K562 (cell line): Measurements from ENCODE around the gene VAC14.

Experiments
- ATF4 ChIP-seq: fragments of 450-650 bp; formaldehyde crosslinking; IDR thresholded peaks from 2 replicates; pipeline ENCODE4 v1.4.0; 2022; ENCODE audit warnings: mild to moderate bottlenecking, moderate library complexity
- CREB1 ChIP-seq, 2 experiments: sonication (generic) in 1 of 2; formaldehyde crosslinking in 1 of 2; IDR thresholded peaks; 2 replicates each; pipeline versions ENCODE4 v1.6.1 to v1.8.0; 2012 to 2022; ENCODE audit warnings: inconsistent platforms in 1 of 2, mild to moderate bottlenecking in 1 of 2, missing genetic modification reagents in 1 of 2, moderate library complexity in 1 of 2
- ESRRA ChIP-seq: fragments of 450-650 bp; IDR thresholded peaks from 2 replicates; pipeline ENCODE4 v1.6.1; 2014; ENCODE audit warnings: low read depth, mild to moderate bottlenecking, moderate library complexity, borderline replicate concordance
- FOXJ2 ChIP-seq: fragments of 200-800 bp; sonication (Bioruptor generic); IDR thresholded peaks from 2 replicates; pipeline ENCODE4 v1.6.1; 2016; ENCODE audit warnings: missing genetic modification characterization, missing compliant biosample characterization
- FOXM1 ChIP-seq, 2 experiments: fragments of 450-650 bp in 1 of 2; sonication (generic) in 1 of 2; formaldehyde crosslinking in 1 of 2; IDR thresholded peaks; 2 replicates each; pipeline versions ENCODE4 v1.6.1 to v1.9.0; 2017 to 2022; ENCODE audit warnings: low read depth in 2 of 2, mild to moderate bottlenecking in 2 of 2, missing genetic modification reagents in 1 of 2, moderate library complexity in 1 of 2
- GABPA ChIP-seq: fragments of 200-800 bp; sonication (Bioruptor generic); conservative IDR thresholded peaks from 2 replicates; pipeline ENCODE4 v1.6.1; 2016; ENCODE audit warnings: low read depth, missing genetic modification characterization, missing compliant biosample characterization
- NR3C1 ChIP-seq: sonication (generic); formaldehyde crosslinking; IDR thresholded peaks from 2 replicates; pipeline ENCODE4 v1.8.1; 2022; ENCODE audit warnings: missing genetic modification reagents
- RAD21 ChIP-seq, 2 experiments: fragments of 250-450 bp in 1 of 2; fragments of 450-650 bp in 1 of 2; sonication (Bioruptor Pico) in 1 of 2; formaldehyde crosslinking in 1 of 2; IDR thresholded peaks in 1 of 2; conservative IDR thresholded peaks in 1 of 2; 2 replicates each; pipeline versions ENCODE4 v1.4.0 to v1.8.0; 2020 to 2022; ENCODE audit warnings: mild to moderate bottlenecking in 2 of 2, moderate library complexity in 1 of 2
- ZEB2 ChIP-seq: fragments of 450-650 bp; IDR thresholded peaks from 2 replicates; pipeline ENCODE4 v1.6.1; 2016
- ZNF184 ChIP-seq: sonication (generic); formaldehyde crosslinking; IDR thresholded peaks from 2 replicates; pipeline ENCODE4 v1.5.0; 2020; ENCODE audit warnings: missing genetic modification reagents
- ZNF217 ChIP-seq: sonication (generic); formaldehyde crosslinking; IDR thresholded peaks from 2 replicates; pipeline ENCODE4 v1.8.0; 2022; ENCODE audit warnings: mild to moderate bottlenecking, missing genetic modification reagents
- ZNF274 ChIP-seq: IDR thresholded peaks from 2 replicates; pipeline ENCODE4 v1.6.1; 2011; ENCODE audit warnings: low read depth, mild to moderate bottlenecking, low read length, moderate library complexity, borderline replicate concordance

- TF ChIP-seq FOXM1 (IDR thresholded peaks at IDR 0.05; ENCODE audit: low read depth) = no peak
- TF ChIP-seq FOXM1 (CRISPR knock-in tag; IDR thresholded peaks at IDR 0.05; ENCODE audit: low read depth) = no peak
- TF ChIP-seq NR3C1 (CRISPR knock-in tag) = no peak
- TF ChIP-seq ZNF217 = no peak
- no peak for TF ChIP-seq GABPA (tag)
- TF ChIP-seq FOXJ2 (tag) = no peak
- no peak for TF ChIP-seq ZEB2
- TF ChIP-seq ESRRA = no peak
- no peak for TF ChIP-seq ATF4 (CRISPR knock-in tag)
- no peak for TF ChIP-seq ZNF184 (CRISPR knock-in tag)
- TF ChIP-seq RAD21 (CRISPR knock-in tag; conservative IDR thresholded peaks at IDR 0.05 in 1 of 2, IDR thresholded peaks at IDR 0.05 in 1 of 2) = no peak
- no peak for TF ChIP-seq CREB1 (IDR thresholded peaks at IDR 0.05)
- no peak for TF ChIP-seq CREB1 (CRISPR knock-in tag; IDR thresholded peaks at IDR 0.05)
- no peak for TF ChIP-seq ZNF274
Observed at GRCh38 chr16:70739389-70739788, 61.6 kb downstream of the VAC14 start.
